ENCODE data around the gene INPP4A. TPM values are rescaled to one million over a fixed set of nuclear protein-coding genes. Genes with fewer than 3 reads are reported as not detected.

INPP4A gene
- total RNA-seq, 1 experiment from 2014 or later: 26.7 TPM

DNA sequence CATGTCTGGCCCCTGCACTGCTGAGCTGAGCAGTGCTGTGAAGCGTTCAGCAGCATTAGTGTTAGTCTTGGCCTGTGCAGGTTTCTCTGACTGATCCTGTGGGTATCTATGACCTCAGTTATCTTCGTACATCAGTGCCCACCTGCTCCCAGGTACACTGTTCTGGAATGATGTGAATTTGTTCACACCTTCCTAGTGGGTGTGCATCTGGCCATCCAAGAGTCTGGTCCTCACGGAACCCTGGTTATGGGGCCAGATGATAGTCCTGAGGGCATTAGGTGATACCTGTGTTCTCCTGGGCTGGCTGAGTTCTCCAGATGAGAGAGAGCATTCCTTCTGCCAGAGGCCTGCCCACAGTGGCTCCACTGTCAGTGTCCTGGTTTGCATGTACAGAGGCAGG, 57.2 kb downstream of the INPP4A start:
- H3K4me3 Mint-ChIP-seq (ENCODE audit: low read depth, unreplicated experiment): no peak overlapping the region
- BruUV-seq (replicated peaks): no TSS peak

DNA sequence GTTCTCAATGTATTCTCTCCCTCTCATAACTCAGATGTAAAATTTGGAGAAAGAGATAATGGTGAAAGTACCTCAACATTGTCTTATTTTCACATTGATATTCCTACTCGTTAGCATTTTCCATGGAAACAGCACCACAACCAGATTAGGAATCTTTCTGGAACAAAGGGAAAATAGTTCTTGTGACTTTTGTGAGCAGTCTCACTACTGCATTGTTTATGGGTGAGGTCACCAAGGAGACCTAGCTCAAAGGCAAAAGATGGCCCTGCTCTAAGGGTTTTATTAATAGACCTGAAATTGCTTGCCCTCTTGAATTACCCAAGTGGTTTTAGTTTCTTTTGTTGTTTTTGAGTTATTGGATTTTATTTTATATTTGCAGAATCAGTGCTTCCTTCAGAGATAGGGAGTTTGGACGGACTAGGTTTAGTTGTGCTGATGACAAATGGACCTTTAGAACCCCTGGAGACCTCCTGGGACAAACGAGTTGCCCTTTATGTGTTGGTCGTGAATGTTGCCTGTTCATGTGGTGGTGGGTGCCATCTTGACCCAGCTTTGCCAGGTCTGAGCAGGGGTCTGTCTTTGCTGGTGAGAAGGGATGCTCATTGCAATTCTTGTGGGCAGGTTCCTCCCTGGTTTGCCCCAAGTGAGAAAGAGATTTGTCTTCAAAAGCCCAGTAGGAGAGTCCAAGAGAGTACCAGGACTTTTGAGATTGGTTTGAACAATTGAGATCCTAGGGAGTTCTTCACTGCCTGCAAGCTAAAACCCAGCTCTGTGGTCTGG, 58.1 kb downstream of the INPP4A start:
- intact Hi-C loops (cut with micrococcal nuclease; ENCODE audit: unreplicated experiment): no loop called here
- Mint-ChIP-seq H3K27me3 (ENCODE audit: unreplicated experiment) (no peaks in the 10 kb centered on the region), H3K4me1 (ENCODE audit: low read depth, unreplicated experiment) (peaks cover 6% of the 10 kb centered on the region), H3K27ac (ENCODE audit: unreplicated experiment) (no peak overlapping the region), H3K9me3 (ENCODE audit: low read depth, unreplicated experiment) (no peaks in the 10 kb centered on the region), H3K36me3 (ENCODE audit: insufficient read depth, unreplicated experiment) (no peaks in the 10 kb centered on the region), H3K4me3 (ENCODE audit: low read depth, unreplicated experiment) (no peak overlapping the region)
- no TSS peak for BruUV-seq (replicated peaks)
- DNase-seq: no peak
- TF ChIP-seq, protein P1, sequence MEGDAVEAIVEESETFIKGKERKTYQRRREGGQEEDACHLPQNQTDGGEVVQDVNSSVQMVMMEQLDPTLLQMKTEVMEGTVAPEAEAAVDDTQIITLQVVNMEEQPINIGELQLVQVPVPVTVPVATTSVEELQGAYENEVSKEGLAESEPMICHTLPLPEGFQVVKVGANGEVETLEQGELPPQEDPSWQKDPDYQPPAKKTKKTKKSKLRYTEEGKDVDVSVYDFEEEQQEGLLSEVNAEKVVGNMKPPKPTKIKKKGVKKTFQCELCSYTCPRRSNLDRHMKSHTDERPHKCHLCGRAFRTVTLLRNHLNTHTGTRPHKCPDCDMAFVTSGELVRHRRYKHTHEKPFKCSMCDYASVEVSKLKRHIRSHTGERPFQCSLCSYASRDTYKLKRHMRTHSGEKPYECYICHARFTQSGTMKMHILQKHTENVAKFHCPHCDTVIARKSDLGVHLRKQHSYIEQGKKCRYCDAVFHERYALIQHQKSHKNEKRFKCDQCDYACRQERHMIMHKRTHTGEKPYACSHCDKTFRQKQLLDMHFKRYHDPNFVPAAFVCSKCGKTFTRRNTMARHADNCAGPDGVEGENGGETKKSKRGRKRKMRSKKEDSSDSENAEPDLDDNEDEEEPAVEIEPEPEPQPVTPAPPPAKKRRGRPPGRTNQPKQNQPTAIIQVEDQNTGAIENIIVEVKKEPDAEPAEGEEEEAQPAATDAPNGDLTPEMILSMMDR (IDR thresholded peaks at IDR 0.05; ENCODE audit: unreplicated experiment): no peak
- CTCF ChIA-PET: no interaction called here

More for the DNA sequence above, 57.2 kb downstream of the INPP4A start:
- H3K9me3 Mint-ChIP-seq (ENCODE audit: low read depth, unreplicated experiment): no peaks in the 10 kb centered on the region
- DNase-seq: no peak
- TF ChIP-seq, protein P1 (IDR thresholded peaks at IDR 0.05; ENCODE audit: unreplicated experiment): no peak
- H3K27ac Mint-ChIP-seq (ENCODE audit: unreplicated experiment): no peak overlapping the region
- intact Hi-C loops (cut with micrococcal nuclease; ENCODE audit: unreplicated experiment): no loop called here
- H3K4me1 Mint-ChIP-seq (ENCODE audit: low read depth, unreplicated experiment): peaks cover 6% of the 10 kb centered on the region
- H3K36me3 Mint-ChIP-seq (ENCODE audit: insufficient read depth, unreplicated experiment): no peaks in the 10 kb centered on the region
- CTCF ChIA-PET: no interaction called here
- no peaks in the 10 kb centered on the region for H3K27me3 Mint-ChIP-seq (ENCODE audit: unreplicated experiment)

DNA sequence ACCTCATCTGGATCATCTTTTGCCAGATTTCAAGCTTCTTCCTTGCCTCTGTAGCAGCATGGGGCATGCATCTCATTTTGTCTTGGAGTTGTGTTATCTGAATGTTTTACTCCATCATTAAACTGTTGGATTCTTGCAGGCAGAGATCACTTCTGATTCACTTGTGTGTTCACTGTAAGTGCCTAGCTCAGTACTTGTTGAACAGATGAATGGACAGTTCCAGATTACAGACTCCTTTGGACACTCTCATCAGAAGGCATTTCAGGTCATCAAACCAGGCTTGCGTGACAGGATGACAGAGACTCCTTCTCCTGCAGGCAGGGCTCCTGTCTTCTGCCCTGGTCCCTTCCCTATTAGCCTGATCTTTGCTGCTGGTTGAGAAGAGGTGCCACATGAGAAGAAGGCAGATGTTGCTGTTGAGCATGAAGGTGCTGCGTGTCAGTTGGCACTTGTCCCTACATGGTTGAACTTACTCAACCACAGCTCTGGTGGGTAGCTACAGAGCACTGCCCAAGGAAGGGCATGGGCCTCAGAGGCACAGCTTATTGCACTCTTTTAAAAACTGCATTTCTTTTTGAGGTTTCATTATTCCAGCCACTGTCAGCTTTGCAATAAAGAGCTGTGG, 58.9 kb downstream of the INPP4A start:
- CTCF ChIA-PET: no interaction called here
- no TSS peak for BruUV-seq (replicated peaks)
- Mint-ChIP-seq H3K4me3 (ENCODE audit: low read depth, unreplicated experiment) (no peak overlapping the region), H3K27ac (ENCODE audit: unreplicated experiment) (no peak overlapping the region), H3K9me3 (ENCODE audit: low read depth, unreplicated experiment) (no peaks in the 10 kb centered on the region), H3K27me3 (ENCODE audit: unreplicated experiment) (no peaks in the 10 kb centered on the region), H3K36me3 (ENCODE audit: insufficient read depth, unreplicated experiment) (no peaks in the 10 kb centered on the region), H3K4me1 (ENCODE audit: low read depth, unreplicated experiment) (peaks cover 6% of the 10 kb centered on the region)
- TF ChIP-seq, protein P1 (IDR thresholded peaks at IDR 0.05; ENCODE audit: unreplicated experiment): no peak
- intact Hi-C loops (cut with micrococcal nuclease; ENCODE audit: unreplicated experiment): no loop called here
- DNase-seq: no peak

DNA sequence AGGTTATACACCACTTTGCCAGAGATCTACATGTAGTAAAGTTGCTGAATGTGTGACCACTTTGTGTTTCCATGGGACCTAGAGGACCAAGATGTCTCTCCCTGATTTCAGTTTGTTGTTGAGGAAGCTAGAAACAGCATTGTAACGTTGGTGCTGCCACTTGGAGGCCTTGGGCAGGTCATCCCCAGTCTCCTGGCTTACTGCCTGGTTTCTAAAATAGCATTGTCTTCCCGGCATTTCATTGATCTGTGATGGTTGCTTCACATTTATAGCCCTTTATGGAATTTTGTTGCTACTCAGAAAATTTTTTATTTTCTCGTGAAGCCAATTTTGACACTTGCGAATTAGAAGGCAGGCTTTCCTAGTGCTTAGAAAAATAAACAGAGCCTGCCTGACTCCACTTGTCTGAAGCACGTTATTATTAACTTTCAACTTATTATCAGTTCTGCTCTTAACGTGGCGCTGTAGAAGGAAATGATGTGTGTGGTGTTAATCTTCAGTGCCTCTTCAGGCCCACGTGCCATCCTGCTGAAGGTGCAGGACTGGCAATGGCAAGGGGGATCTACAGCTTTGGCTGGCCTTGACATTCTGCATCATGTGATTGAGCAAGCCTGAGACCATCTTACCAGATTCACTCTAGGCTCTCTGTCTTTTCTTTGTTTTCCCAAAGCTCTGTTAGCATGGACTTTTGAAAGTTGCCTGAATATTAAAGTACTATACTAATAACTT, 59.9 kb downstream of the INPP4A start:
- intact Hi-C loops (cut with micrococcal nuclease; ENCODE audit: unreplicated experiment): no loop called here
- no peak overlapping the region for H3K27ac Mint-ChIP-seq (ENCODE audit: unreplicated experiment)
- no peaks in the 10 kb centered on the region for H3K36me3 Mint-ChIP-seq (ENCODE audit: insufficient read depth, unreplicated experiment)
- no peaks in the 10 kb centered on the region for H3K9me3 Mint-ChIP-seq (ENCODE audit: low read depth, unreplicated experiment)
- TF ChIP-seq, protein P1 (IDR thresholded peaks at IDR 0.05; ENCODE audit: unreplicated experiment): no peak
- CTCF ChIA-PET: no interaction called here
- DNase-seq: no peak
- no TSS peak for BruUV-seq (replicated peaks)
- no peak overlapping the region for H3K4me3 Mint-ChIP-seq (ENCODE audit: low read depth, unreplicated experiment)
- no peaks in the 10 kb centered on the region for H3K27me3 Mint-ChIP-seq (ENCODE audit: unreplicated experiment)
- peaks cover 6% of the 10 kb centered on the region for H3K4me1 Mint-ChIP-seq (ENCODE audit: low read depth, unreplicated experiment)
